SK-N-SH (cell line): Measurements from ENCODE around the gene TEX19.

Experiments used
- EZH2phosphoT487 ChIP-seq: fragments of 200-600 bp; sonication (generic); IDR thresholded peaks from 2 replicates; pipeline ENCODE4 v1.6.1; 2017; ENCODE audit warnings: low read depth, mixed run types, mild to moderate bottlenecking, antibody characterized with exemption, moderate library complexity, borderline replicate concordance
- GABPA ChIP-seq: IDR thresholded peaks from 2 replicates; pipeline ENCODE4 v1.4.0; 2012; ENCODE audit warnings: low read depth, mild to moderate bottlenecking
- JUND ChIP-seq: IDR thresholded peaks from 2 replicates; pipeline ENCODE4 v1.4.0; 2012
- POLR2AphosphoS5 ChIP-seq: IDR thresholded peaks from 2 replicates; pipeline ENCODE4 v1.6.1; 2012; ENCODE audit warnings: low read depth, low read length
- RAD21 ChIP-seq: IDR thresholded peaks from 2 replicates; pipeline ENCODE4 v1.6.1; 2012; ENCODE audit warnings: mild to moderate bottlenecking, low read length
- RFX5 ChIP-seq: IDR thresholded peaks from 2 replicates; pipeline ENCODE4 v1.6.1; 2012; ENCODE audit warnings: mild to moderate bottlenecking, improper control_type of control experiment, low read length
- TAF1 ChIP-seq: IDR thresholded peaks from 2 replicates; pipeline ENCODE4 v1.6.1; 2012; ENCODE audit warnings: low read depth, mild to moderate bottlenecking, low read length, moderate library complexity, borderline replicate concordance
- TCF12 ChIP-seq: IDR thresholded peaks from 2 replicates; pipeline ENCODE4 v1.4.0; 2012
- TEAD4 ChIP-seq: IDR thresholded peaks from 2 replicates; pipeline ENCODE4 v1.4.0; 2012; ENCODE audit warnings: mild to moderate bottlenecking, borderline replicate concordance; ENCODE audit not compliant: insufficient read depth
- TF ChIP-seq, protein P1 (sequence below): IDR thresholded peaks from 2 replicates; pipeline ENCODE4 v1.4.0; 2012; ENCODE audit warnings: low read depth
- TF ChIP-seq, protein P2 (sequence below): fragments of 200-600 bp; sonication (generic); IDR thresholded peaks from 2 replicates; pipeline ENCODE4 v1.6.1; 2017; ENCODE audit warnings: antibody characterized with exemption, mild to moderate bottlenecking, moderate library complexity
- TF ChIP-seq, protein P3 (sequence below): IDR thresholded peaks from 2 replicates; pipeline ENCODE4 v1.4.0; 2012; ENCODE audit warnings: low read depth, borderline replicate concordance

DNA sequence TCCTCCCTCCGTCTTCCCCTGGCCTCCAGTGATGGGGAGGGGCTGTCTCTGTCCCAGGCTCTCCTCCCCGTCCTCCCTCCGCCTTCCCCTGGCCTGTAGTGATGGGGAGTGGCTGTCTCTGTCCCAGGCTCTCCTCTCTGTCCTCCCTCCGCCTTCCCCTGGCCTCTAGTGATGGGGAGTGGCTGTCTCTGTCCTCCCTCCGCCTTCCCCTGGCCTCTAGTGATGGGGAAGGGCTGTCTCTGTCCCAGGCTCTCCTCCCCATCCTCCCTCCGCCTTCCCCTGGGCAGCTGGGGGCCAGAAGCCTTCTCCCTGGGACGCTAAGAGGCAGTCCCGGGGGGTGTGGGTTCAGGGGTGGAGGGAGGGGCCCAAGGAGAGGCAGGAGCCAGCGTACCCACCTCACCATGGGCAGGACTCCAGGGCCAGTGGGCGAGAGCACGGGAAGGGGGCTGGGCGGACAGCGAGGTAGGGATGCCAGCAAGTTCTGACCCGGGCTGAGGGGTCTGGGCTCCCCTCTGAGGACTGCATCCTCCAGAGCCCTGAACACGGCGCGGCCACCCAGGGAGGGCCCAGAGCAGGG, 27.3 kb downstream of the TEX19 start:
- TF ChIP-seq, protein P1, sequence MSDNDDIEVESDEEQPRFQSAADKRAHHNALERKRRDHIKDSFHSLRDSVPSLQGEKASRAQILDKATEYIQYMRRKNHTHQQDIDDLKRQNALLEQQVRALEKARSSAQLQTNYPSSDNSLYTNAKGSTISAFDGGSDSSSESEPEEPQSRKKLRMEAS = no peak
- TF ChIP-seq, protein P2, sequence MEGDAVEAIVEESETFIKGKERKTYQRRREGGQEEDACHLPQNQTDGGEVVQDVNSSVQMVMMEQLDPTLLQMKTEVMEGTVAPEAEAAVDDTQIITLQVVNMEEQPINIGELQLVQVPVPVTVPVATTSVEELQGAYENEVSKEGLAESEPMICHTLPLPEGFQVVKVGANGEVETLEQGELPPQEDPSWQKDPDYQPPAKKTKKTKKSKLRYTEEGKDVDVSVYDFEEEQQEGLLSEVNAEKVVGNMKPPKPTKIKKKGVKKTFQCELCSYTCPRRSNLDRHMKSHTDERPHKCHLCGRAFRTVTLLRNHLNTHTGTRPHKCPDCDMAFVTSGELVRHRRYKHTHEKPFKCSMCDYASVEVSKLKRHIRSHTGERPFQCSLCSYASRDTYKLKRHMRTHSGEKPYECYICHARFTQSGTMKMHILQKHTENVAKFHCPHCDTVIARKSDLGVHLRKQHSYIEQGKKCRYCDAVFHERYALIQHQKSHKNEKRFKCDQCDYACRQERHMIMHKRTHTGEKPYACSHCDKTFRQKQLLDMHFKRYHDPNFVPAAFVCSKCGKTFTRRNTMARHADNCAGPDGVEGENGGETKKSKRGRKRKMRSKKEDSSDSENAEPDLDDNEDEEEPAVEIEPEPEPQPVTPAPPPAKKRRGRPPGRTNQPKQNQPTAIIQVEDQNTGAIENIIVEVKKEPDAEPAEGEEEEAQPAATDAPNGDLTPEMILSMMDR = no peak
- no peak for TF ChIP-seq RAD21
- no peak for TF ChIP-seq RFX5
- TF ChIP-seq EZH2phosphoT487 = no peak
- TF ChIP-seq TAF1 = no peak
- TF ChIP-seq GABPA = no peak
- TF ChIP-seq POLR2AphosphoS5 = no peak
- TF ChIP-seq JUND = no peak
- TF ChIP-seq, protein P3, sequence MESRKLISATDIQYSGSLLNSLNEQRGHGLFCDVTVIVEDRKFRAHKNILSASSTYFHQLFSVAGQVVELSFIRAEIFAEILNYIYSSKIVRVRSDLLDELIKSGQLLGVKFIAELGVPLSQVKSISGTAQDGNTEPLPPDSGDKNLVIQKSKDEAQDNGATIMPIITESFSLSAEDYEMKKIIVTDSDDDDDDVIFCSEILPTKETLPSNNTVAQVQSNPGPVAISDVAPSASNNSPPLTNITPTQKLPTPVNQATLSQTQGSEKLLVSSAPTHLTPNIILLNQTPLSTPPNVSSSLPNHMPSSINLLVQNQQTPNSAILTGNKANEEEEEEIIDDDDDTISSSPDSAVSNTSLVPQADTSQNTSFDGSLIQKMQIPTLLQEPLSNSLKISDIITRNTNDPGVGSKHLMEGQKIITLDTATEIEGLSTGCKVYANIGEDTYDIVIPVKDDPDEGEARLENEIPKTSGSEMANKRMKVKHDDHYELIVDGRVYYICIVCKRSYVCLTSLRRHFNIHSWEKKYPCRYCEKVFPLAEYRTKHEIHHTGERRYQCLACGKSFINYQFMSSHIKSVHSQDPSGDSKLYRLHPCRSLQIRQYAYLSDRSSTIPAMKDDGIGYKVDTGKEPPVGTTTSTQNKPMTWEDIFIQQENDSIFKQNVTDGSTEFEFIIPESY = no peak
- TF ChIP-seq TEAD4 = no peak
- TF ChIP-seq TCF12 = no peak
